MM.1S (cell line): Measurements from ENCODE around the gene AFG1L.

Experiments
- EZH2 ChIP-seq: fragments of 300-600 bp; sonication (generic); optimal IDR thresholded peaks from 2 replicates; pipeline ENCODE3; 2017; ENCODE audit warnings: low read depth, mild to moderate bottlenecking, antibody characterized with exemption, low read length, mixed read lengths
- EZH2phosphoT487 ChIP-seq: fragments of 300-600 bp; sonication (generic); IDR thresholded peaks from 2 replicates; pipeline ENCODE4 v1.6.1; 2018; ENCODE audit warnings: antibody characterized with exemption, low read length
- TF ChIP-seq, protein P1 (sequence below): fragments of 300-600 bp; sonication (generic); IDR thresholded peaks from 2 replicates; pipeline ENCODE4 v1.5.1; 2016; ENCODE audit warnings: antibody characterized with exemption, low read length, mixed read lengths

DNA sequence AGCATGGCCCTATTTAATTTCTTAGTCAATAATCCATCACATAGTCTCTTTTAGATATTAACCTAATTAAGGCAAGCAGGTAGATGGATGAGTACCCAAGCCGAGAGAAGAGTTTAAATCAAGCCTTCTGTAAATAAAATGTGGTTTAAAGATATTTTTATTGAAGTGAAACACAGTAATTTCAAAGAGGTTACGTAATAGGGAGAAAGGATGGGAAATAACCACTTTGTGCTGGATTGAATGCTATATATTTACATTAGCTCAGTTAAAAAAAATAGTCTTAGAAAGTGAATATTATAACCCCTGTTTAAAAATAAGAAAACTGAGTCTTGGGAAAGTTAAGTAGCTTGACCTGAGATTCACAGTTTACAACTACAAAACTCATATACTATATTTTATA, 228.8 kb downstream of the AFG1L start:
- TF ChIP-seq, protein P1, sequence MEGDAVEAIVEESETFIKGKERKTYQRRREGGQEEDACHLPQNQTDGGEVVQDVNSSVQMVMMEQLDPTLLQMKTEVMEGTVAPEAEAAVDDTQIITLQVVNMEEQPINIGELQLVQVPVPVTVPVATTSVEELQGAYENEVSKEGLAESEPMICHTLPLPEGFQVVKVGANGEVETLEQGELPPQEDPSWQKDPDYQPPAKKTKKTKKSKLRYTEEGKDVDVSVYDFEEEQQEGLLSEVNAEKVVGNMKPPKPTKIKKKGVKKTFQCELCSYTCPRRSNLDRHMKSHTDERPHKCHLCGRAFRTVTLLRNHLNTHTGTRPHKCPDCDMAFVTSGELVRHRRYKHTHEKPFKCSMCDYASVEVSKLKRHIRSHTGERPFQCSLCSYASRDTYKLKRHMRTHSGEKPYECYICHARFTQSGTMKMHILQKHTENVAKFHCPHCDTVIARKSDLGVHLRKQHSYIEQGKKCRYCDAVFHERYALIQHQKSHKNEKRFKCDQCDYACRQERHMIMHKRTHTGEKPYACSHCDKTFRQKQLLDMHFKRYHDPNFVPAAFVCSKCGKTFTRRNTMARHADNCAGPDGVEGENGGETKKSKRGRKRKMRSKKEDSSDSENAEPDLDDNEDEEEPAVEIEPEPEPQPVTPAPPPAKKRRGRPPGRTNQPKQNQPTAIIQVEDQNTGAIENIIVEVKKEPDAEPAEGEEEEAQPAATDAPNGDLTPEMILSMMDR, result no peak
- TF ChIP-seq EZH2phosphoT487 (no peak), EZH2 (no peak)
